HL-60 (cell line): ENCODE data around the gene TM7SF2.

Source experiments
- CTCF ChIP-seq: IDR thresholded peaks from one replicate; pipeline ENCODE4 v1.5.1; 2011; ENCODE audit warnings: low read length, control low read depth, inconsistent platforms; ENCODE audit not compliant: insufficient read depth
- REST ChIP-seq: IDR thresholded peaks from 2 replicates; pipeline ENCODE4 v1.6.1; 2012; ENCODE audit warnings: low read depth; ENCODE audit not compliant: insufficient replicate concordance

DNA sequence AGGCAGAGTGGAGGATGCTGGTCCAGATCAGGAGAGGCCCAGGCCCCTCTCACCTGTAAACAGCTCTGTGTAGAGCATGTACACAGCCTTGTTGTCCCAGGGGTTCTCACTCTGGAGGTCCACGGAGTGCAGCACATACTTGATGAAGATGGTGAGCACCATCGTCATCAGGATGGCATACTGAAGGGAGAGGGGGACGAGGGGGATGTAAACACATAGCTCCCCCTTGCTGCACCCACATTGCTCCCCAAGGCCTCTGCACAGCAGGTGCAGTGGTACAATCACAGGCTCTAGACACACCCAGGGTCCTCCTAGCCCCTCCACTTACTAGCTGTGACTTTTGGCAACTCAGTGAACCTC lies 19.7 kb downstream of the TM7SF2 start:
- no peak for TF ChIP-seq REST
- no peak for TF ChIP-seq CTCF
